ENCODE measurements around the gene CCDC152. TPM values are rescaled to one million over a fixed set of nuclear protein-coding genes. Genes with fewer than 3 reads are reported as not detected.

CCDC152 gene
- polyA plus RNA-seq, 3 donors = 0.09 to 0.18 (median 0.09) TPM

GRCh38 chr5:42784132-42784531 lies 27.5 kb downstream of the CCDC152 start:
- Mint-ChIP-seq H3K4me3 (no peak overlapping the region), H3K27me3 (ENCODE audit: low read depth in 3 of 3) (peaks cover 0 to 4% (median 0%) of the 10 kb centered on the region in 3 donors), H3K9me3 (peaks cover 18 to 28% (median 25%) of the 10 kb centered on the region in 7 donors), H3K36me3 (peaks cover 3% of the 10 kb centered on the region in 2 donors), H3K4me1 (no peaks in the 10 kb centered on the region), H3K27ac (no peak overlapping the region)
- Histone ChIP-seq H3K9ac (ENCODE audit: insufficient read depth, low read length, poor library complexity, severe bottlenecking) (no peak overlapping the region), H3K79me2 (ENCODE audit: insufficient read depth, low read length) (no peaks in the 10 kb centered on the region), H3K27me3 (ENCODE audit: control insufficient read depth in 2 of 2, insufficient read depth in 2 of 2, low read length in 2 of 2) (no peaks in the 10 kb centered on the region), H3K4me3 (replicated peaks in 1 of 3; ENCODE audit: low read depth in 2 of 3, low read length in 3 of 3) (no peak overlapping the region), H3K4me1 (ENCODE audit: control insufficient read depth in 1 of 2, insufficient read depth in 2 of 2, low read length in 2 of 2) (no peaks in the 10 kb centered on the region), H3K36me3 (replicated peaks in 1 of 2; ENCODE audit: control insufficient read depth in 1 of 2, insufficient read depth in 2 of 2, low read length in 2 of 2) (no peaks in the 10 kb centered on the region), H3K27ac (ENCODE audit: low read depth in 1 of 2, low read length in 2 of 2) (no peak overlapping the region), H4K20me1 (ENCODE audit: insufficient read depth, low read length) (no peaks in the 10 kb centered on the region), H2AFZ (ENCODE audit: insufficient read depth, low read depth, low read length, poor library complexity, severe bottlenecking) (no peak overlapping the region), H3K4me2 (replicated peaks; ENCODE audit: extremely low read depth, low read length, poor library complexity, severe bottlenecking) (no peak overlapping the region), H3K9me3 (replicated peaks in 1 of 2; ENCODE audit: control insufficient read depth in 1 of 2, insufficient read depth in 1 of 2, low read length in 2 of 2) (peaks cover 9 to 19% of the 10 kb centered on the region in 2 donors)
- intact Hi-C loops (cut with micrococcal nuclease) = no loop called here
- DNase-seq = no peak
- no CpG with 5 or more reads among the region's 1 CpG for WGBS (ENCODE audit: insufficient coverage)
- TF ChIP-seq CTCF (IDR thresholded peaks at IDR 0.05) = no peak

DNA sequence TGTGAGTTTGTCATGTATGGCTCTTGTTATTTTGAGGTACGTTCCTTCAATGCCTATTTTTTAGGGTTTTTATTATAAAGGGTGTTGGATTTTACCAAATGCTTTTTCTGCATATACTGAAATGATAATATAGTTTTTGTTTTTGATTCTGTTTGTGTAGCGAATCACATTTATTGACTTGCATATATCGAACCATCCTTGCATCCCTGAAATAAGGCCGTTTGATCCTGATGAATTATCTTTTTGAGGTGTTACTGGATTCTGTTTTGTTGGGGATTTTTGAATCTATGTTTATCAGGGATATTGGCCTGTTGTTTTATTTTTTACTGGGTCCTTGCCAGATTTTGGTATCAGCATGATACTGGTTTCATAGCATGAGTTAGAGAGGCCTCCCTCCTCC lies 29.1 kb downstream of the CCDC152 start:
- Mint-ChIP-seq H3K4me1 (no peaks in the 10 kb centered on the region), H3K4me3 (no peak overlapping the region), H3K9me3 (peaks cover 22 to 36% (median 28%) of the 10 kb centered on the region in 7 donors), H3K27me3 (ENCODE audit: low read depth in 3 of 3) (peaks cover 0 to 4% (median 0%) of the 10 kb centered on the region in 3 donors), H3K27ac (no peak overlapping the region), H3K36me3 (peaks cover 3% of the 10 kb centered on the region in 2 donors)
- Histone ChIP-seq H3K79me2 (ENCODE audit: insufficient read depth, low read length) (no peaks in the 10 kb centered on the region), H3K36me3 (replicated peaks in 1 of 2; ENCODE audit: control insufficient read depth in 1 of 2, insufficient read depth in 2 of 2, low read length in 2 of 2) (no peaks in the 10 kb centered on the region), H3K27me3 (ENCODE audit: control insufficient read depth in 2 of 2, insufficient read depth in 2 of 2, low read length in 2 of 2) (no peaks in the 10 kb centered on the region), H3K9ac (ENCODE audit: insufficient read depth, low read length, poor library complexity, severe bottlenecking) (no peak overlapping the region), H4K20me1 (ENCODE audit: insufficient read depth, low read length) (no peaks in the 10 kb centered on the region), H3K4me3 (replicated peaks in 1 of 3; ENCODE audit: low read depth in 2 of 3, low read length in 3 of 3) (no peak overlapping the region), H3K4me2 (replicated peaks; ENCODE audit: extremely low read depth, low read length, poor library complexity, severe bottlenecking) (no peak overlapping the region), H3K9me3 (replicated peaks in 1 of 2; ENCODE audit: control insufficient read depth in 1 of 2, insufficient read depth in 1 of 2, low read length in 2 of 2) (peaks cover 11 to 19% of the 10 kb centered on the region in 2 donors), H2AFZ (ENCODE audit: insufficient read depth, low read depth, low read length, poor library complexity, severe bottlenecking) (no peak overlapping the region), H3K4me1 (ENCODE audit: control insufficient read depth in 1 of 2, insufficient read depth in 2 of 2, low read length in 2 of 2) (no peaks in the 10 kb centered on the region), H3K27ac (ENCODE audit: low read depth in 1 of 2, low read length in 2 of 2) (no peak overlapping the region)
- no peak for TF ChIP-seq CTCF (IDR thresholded peaks at IDR 0.05)
- DNase-seq = no peak
- WGBS (ENCODE audit: insufficient coverage) = no CpG with 5 or more reads among the region's 4 CpGs
- intact Hi-C loops (cut with micrococcal nuclease) = no loop called here

Data from CD14-positive monocyte (primary cell).